ENCODE measurements around the gene ADORA2A. TPM values are rescaled to one million over a fixed set of nuclear protein-coding genes. Genes with fewer than 3 reads are reported as not detected.

Gene ADORA2A
- total RNA-seq, 1 experiment from 2014 or later = 3.6 TPM

DNA sequence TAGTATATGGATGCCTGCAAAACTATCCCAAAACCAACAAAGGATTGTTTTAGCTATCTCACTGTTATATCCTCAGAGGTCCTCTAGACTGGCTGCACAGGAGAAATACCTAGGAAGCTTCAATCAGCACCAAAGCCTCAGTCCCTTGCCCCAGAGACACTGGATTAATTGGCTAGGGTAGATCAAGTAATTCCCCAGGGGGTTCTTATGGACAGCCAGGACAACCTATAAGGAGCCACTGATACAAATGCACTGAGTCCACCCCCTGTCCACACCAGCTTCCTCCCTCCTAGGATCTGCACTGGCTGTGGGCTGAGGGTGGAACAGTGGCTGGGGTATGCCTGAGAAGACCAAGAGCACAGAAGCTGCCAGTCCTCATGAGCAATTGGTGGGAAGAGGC lies 16.3 kb downstream of the ADORA2A start:
- peaks cover 5 to 10% of the 10 kb centered on the region in 2 experiments for H3K4me1 ChIP-seq (ENCODE audit: control insufficient read depth in 1 of 2, insufficient read depth in 2 of 2, low read length in 2 of 2)
- H3K27me3 ChIP-seq (ENCODE audit: insufficient read depth, low read length) = no peaks in the 10 kb centered on the region
- no peak overlapping the region for H3K9ac ChIP-seq (ENCODE audit: low read length)
- DNase-seq (ENCODE audit: low read depth, low spot score) (no peak), ATAC-seq (no peak)
- no peaks in the 10 kb centered on the region for H3K79me2 ChIP-seq (ENCODE audit: insufficient read depth, low read length)
- POLR2A ChIA-PET = no interaction called here
- no peaks in the 10 kb centered on the region for H3K36me3 ChIP-seq (ENCODE audit: control insufficient read depth in 1 of 2, insufficient read depth in 2 of 2, low read length in 2 of 2)
- no peak overlapping the region for H2AFZ ChIP-seq (ENCODE audit: low read depth, low read length, poor library complexity, severe bottlenecking)
- no TSS peak for BruUV-seq (replicated peaks)
- RAD21 ChIA-PET (ENCODE audit: low non-redundant PET in 1 of 2, low total read pairs in 2 of 2, uncharacterized antibody in 2 of 2, unreplicated experiment in 2 of 2) = no interaction called here
- no peak overlapping the region for H3K4me3 ChIP-seq (replicated peaks in 1 of 2; ENCODE audit: low read depth in 1 of 2, low read length in 2 of 2)
- H3K9me3 ChIP-seq (ENCODE audit: control insufficient read depth in 1 of 2, insufficient read depth in 1 of 2, low read depth in 1 of 2, low read length in 2 of 2) = no peaks in the 10 kb centered on the region
- CTCF ChIA-PET = no interaction called here
- no peaks in the 10 kb centered on the region for H4K20me1 ChIP-seq (ENCODE audit: insufficient read depth)
- H3K4me2 ChIP-seq (ENCODE audit: low read length) = no peak overlapping the region
- intact Hi-C loops (cut with micrococcal nuclease) = no loop called here
- H3K9me2 ChIP-seq (ENCODE audit: insufficient read depth) = no peaks in the 10 kb centered on the region
- no peak overlapping the region for H3K27ac ChIP-seq (ENCODE audit: low read depth, low read length)
- no peak for TF ChIP-seq POLR2A (IDR thresholded peaks at IDR 0.05; ENCODE audit: borderline replicate concordance, extremely low read depth, insufficient read depth, insufficient read length)
- no peak for TF ChIP-seq POLR2AphosphoS5 (IDR thresholded peaks at IDR 0.05; ENCODE audit: low read depth, low read length)
- no peak for TF ChIP-seq FOSL1 (IDR thresholded peaks at IDR 0.05; ENCODE audit: low read depth)
- TF ChIP-seq CTCF (IDR thresholded peaks at IDR 0.05 in 2 of 3, conservative IDR thresholded peaks at IDR 0.05 in 1 of 3; ENCODE audit: borderline replicate concordance in 1 of 3, insufficient read depth in 1 of 3, low read depth in 2 of 3, low read length in 2 of 3) = no peak
- no peak for TF ChIP-seq EZH2 (IDR thresholded peaks at IDR 0.05)
- no peak for TF ChIP-seq JUND (IDR thresholded peaks at IDR 0.05)
- no peak for TF ChIP-seq ELF1 (IDR thresholded peaks at IDR 0.05; ENCODE audit: borderline replicate concordance, low read depth)
- no peak for TF ChIP-seq YY1 (IDR thresholded peaks at IDR 0.05; ENCODE audit: extremely low read depth, insufficient replicate concordance, low read depth, low read length)
- TF ChIP-seq, protein P1, sequence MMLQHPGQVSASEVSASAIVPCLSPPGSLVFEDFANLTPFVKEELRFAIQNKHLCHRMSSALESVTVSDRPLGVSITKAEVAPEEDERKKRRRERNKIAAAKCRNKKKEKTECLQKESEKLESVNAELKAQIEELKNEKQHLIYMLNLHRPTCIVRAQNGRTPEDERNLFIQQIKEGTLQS (IDR thresholded peaks at IDR 0.05) = no peak
- no peak for TF ChIP-seq ZBTB33 (IDR thresholded peaks at IDR 0.05; ENCODE audit: extremely low read depth, insufficient replicate concordance, low read length)
- no peak for TF ChIP-seq REST (IDR thresholded peaks at IDR 0.05; ENCODE audit: low read depth)
- no peak for TF ChIP-seq ZFX (IDR thresholded peaks at IDR 0.05)
- no peak for TF ChIP-seq EGR1 (IDR thresholded peaks at IDR 0.05; ENCODE audit: low read depth)
